ENCODE data around the gene APOBEC2. TPM values are rescaled to one million over a fixed set of nuclear protein-coding genes. Genes with fewer than 3 reads are reported as not detected.

Gene APOBEC2
- total and polyA plus RNA-seq, 2 of the 13 experiments (the other 11 are each of a cell fraction or from before 2014, with no cell fraction given): 0.09 TPM; not detected in 1

DNA sequence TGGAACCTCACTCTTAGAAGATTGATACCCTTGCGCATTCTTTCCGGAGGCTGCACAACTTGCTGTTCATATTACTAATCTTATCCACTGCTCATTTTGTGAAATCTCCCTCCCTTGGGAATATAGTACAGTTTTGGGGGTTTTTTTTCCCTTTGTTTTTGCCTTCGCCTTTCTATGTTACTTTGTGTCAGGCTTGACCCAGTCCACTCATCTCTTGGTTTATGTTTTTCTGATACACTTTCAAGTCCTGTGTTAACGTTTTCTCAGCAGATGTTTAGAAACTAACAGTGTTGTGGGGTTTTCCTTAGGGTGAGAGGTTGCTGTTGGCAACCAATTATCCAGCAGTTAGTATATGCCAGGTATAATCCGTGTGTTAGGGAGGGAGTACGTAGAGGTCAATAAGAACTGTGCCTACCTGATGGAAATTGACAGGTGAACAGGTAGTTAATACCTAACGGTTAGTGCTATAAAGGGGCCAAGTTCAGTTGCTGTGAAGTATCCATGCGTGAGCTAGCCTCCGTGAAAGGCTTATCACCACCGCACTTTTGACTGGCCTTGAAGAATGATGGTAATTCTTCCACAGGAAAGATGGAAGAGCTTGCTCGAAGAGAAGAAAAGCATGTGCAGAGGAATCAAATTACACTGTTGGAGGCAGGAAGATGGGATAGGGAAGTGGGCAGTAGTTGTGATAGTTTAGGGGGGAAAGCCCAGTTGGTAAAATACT is 21.1 kb downstream of the APOBEC2 start (continued):
- TF ChIP-seq, protein P1, sequence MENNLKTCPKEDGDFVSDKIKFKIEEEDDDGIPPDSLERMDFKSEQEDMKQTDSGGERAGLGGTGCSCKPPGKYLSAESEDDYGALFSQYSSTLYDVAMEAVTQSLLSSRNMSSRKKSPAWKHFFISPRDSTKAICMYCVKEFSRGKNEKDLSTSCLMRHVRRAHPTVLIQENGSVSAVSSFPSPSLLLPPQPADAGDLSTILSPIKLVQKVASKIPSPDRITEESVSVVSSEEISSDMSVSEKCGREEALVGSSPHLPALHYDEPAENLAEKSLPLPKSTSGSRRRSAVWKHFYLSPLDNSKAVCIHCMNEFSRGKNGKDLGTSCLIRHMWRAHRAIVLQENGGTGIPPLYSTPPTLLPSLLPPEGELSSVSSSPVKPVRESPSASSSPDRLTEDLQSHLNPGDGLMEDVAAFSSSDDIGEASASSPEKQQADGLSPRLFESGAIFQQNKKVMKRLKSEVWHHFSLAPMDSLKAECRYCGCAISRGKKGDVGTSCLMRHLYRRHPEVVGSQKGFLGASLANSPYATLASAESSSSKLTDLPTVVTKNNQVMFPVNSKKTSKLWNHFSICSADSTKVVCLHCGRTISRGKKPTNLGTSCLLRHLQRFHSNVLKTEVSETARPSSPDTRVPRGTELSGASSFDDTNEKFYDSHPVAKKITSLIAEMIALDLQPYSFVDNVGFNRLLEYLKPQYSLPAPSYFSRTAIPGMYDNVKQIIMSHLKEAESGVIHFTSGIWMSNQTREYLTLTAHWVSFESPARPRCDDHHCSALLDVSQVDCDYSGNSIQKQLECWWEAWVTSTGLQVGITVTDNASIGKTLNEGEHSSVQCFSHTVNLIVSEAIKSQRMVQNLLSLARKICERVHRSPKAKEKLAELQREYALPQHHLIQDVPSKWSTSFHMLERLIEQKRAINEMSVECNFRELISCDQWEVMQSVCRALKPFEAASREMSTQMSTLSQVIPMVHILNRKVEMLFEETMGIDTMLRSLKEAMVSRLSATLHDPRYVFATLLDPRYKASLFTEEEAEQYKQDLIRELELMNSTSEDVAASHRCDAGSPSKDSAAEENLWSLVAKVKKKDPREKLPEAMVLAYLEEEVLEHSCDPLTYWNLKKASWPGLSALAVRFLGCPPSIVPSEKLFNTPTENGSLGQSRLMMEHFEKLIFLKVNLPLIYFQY (CRISPR knock-in tag; IDR thresholded peaks at IDR 0.05; ENCODE audit: borderline replicate concordance): 0 out of 2 replicates have a peak, but pooled peaks have one; percentile 3
- TF ChIP-seq NR2F1 (CRISPR knock-in tag; IDR thresholded peaks at IDR 0.05) (no peak), FOSL1 (CRISPR knock-in tag; IDR thresholded peaks at IDR 0.05; ENCODE audit: borderline replicate concordance) (no peak), ARNTL (CRISPR knock-in tag; IDR thresholded peaks at IDR 0.05) (0 out of 2 replicates have a peak, but pooled peaks have one; percentile 9), RFXAP (CRISPR knock-in tag; IDR thresholded peaks at IDR 0.05; ENCODE audit: borderline replicate concordance) (no peak), ZSCAN9 (CRISPR knock-in tag; IDR thresholded peaks at IDR 0.05; ENCODE audit: borderline replicate concordance) (0 out of 2 replicates have a peak, but pooled peaks have one; percentile 30), ZNF816 (CRISPR knock-in tag; IDR thresholded peaks at IDR 0.05; ENCODE audit: borderline replicate concordance) (no peak; the same call in 1 of the 2 replicates), PHF20 (CRISPR knock-in tag; IDR thresholded peaks at IDR 0.05) (no peak), SMAD9 (CRISPR knock-in tag; IDR thresholded peaks at IDR 0.05) (0 out of 2 replicates have a peak, but pooled peaks have one; percentile 34), ZNF225 (CRISPR knock-in tag; IDR thresholded peaks at IDR 0.05) (no peak), ZNF557 (CRISPR knock-in tag; IDR thresholded peaks at IDR 0.05) (no peak), NR3C1 (CRISPR knock-in tag; IDR thresholded peaks at IDR 0.05) (no peak), TCF7L2 (IDR thresholded peaks at IDR 0.05; ENCODE audit: low read depth, low read length) (no peak)
- TF ChIP-seq, protein P2, sequence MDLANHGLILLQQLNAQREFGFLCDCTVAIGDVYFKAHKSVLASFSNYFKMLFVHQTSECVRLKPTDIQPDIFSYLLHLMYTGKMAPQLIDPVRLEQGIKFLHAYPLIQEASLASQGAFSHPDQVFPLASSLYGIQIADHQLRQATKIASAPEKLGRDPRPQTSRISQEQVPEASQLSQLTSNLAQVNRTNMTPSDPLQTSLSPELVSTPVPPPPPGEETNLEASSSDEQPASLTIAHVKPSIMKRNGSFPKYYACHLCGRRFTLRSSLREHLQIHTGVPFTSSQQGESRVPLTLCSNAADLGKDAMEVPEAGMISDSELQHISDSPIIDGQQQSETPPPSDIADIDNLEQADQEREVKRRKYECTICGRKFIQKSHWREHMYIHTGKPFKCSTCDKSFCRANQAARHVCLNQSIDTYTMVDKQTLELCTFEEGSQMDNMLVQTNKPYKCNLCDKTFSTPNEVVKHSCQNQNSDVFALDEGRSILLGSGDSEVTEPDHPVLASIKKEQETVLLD (CRISPR knock-in tag; IDR thresholded peaks at IDR 0.05; ENCODE audit: low read depth): no peak
- TF ChIP-seq, protein P3, sequence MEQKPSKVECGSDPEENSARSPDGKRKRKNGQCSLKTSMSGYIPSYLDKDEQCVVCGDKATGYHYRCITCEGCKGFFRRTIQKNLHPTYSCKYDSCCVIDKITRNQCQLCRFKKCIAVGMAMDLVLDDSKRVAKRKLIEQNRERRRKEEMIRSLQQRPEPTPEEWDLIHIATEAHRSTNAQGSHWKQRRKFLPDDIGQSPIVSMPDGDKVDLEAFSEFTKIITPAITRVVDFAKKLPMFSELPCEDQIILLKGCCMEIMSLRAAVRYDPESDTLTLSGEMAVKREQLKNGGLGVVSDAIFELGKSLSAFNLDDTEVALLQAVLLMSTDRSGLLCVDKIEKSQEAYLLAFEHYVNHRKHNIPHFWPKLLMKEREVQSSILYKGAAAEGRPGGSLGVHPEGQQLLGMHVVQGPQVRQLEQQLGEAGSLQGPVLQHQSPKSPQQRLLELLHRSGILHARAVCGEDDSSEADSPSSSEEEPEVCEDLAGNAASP (CRISPR knock-in tag; IDR thresholded peaks at IDR 0.05; ENCODE audit: borderline replicate concordance): no peak
- TF ChIP-seq, protein P4, sequence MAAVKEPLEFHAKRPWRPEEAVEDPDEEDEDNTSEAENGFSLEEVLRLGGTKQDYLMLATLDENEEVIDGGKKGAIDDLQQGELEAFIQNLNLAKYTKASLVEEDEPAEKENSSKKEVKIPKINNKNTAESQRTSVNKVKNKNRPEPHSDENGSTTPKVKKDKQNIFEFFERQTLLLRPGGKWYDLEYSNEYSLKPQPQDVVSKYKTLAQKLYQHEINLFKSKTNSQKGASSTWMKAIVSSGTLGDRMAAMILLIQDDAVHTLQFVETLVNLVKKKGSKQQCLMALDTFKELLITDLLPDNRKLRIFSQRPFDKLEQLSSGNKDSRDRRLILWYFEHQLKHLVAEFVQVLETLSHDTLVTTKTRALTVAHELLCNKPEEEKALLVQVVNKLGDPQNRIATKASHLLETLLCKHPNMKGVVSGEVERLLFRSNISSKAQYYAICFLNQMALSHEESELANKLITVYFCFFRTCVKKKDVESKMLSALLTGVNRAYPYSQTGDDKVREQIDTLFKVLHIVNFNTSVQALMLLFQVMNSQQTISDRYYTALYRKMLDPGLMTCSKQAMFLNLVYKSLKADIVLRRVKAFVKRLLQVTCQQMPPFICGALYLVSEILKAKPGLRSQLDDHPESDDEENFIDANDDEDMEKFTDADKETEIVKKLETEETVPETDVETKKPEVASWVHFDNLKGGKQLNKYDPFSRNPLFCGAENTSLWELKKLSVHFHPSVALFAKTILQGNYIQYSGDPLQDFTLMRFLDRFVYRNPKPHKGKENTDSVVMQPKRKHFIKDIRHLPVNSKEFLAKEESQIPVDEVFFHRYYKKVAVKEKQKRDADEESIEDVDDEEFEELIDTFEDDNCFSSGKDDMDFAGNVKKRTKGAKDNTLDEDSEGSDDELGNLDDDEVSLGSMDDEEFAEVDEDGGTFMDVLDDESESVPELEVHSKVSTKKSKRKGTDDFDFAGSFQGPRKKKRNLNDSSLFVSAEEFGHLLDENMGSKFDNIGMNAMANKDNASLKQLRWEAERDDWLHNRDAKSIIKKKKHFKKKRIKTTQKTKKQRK (IDR thresholded peaks at IDR 0.05; ENCODE audit: low read length): no peak
- TF ChIP-seq, protein P5, sequence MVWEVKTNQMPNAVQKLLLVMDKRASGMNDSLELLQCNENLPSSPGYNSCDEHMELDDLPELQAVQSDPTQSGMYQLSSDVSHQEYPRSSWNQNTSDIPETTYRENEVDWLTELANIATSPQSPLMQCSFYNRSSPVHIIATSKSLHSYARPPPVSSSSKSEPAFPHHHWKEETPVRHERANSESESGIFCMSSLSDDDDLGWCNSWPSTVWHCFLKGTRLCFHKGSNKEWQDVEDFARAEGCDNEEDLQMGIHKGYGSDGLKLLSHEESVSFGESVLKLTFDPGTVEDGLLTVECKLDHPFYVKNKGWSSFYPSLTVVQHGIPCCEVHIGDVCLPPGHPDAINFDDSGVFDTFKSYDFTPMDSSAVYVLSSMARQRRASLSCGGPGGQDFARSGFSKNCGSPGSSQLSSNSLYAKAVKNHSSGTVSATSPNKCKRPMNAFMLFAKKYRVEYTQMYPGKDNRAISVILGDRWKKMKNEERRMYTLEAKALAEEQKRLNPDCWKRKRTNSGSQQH (CRISPR knock-in tag; IDR thresholded peaks at IDR 0.05; ENCODE audit: low read depth): no peak
